Right cardiac atrium (tissue), 5 donors: Measurements from ENCODE around the gene IKZF4. TPM values are rescaled to one million over a fixed set of nuclear protein-coding genes. Genes with fewer than 3 reads are reported as not detected.
"Not testable (repeated sequence)": the region's sequence is repeated elsewhere in the genome, so short reads cannot be mapped to it uniquely, and the experiment has no call there.

ENCODE experiments used
- ATAC-seq, 2 donors: fragments of 200-7000 bp; cut with Tn5 transposase; one replicate each; pipeline versions ENCODE4 v1.8.0 to v1.9.1; 2020; ENCODE audit warnings: moderate library complexity in 2 of 2, mild to moderate bottlenecking in 1 of 2
- DNase-seq, 3 donors: peaks; one replicate each; pipeline ENCODE4 v3.0.0-alpha.2; 2020
- H3K27ac ChIP-seq: one replicate; pipeline ENCODE4 v1.5.1; 2013; ENCODE audit warnings: mild to moderate bottlenecking, low read length, control low read depth, moderate library complexity
- H3K27me3 ChIP-seq: one replicate; pipeline ENCODE4 v1.6.1; 2013; ENCODE audit not compliant: control insufficient read depth, insufficient read depth
- H3K4me1 ChIP-seq: one replicate; pipeline ENCODE4 v1.6.1; 2013; ENCODE audit warnings: low read length; ENCODE audit not compliant: control insufficient read depth, insufficient read depth
- H3K4me3 ChIP-seq: one replicate; pipeline ENCODE4 v1.5.1; 2013; ENCODE audit warnings: low read length, control low read depth
- H3K9me3 ChIP-seq: one replicate; pipeline ENCODE4 v1.6.1; 2013; ENCODE audit warnings: low read length; ENCODE audit not compliant: control insufficient read depth
- WGBS: extraction: QIAGEN DNeasy Blood & Tissue Kit; methylation state at CpG from one replicate; pipeline ENCODE4 v1.1.7; 2013; 5-methylcytosine and 5-hydroxymethylcytosine counted together
- intact Hi-C, 4 donors: fragments of 100-400 bp; cut with DNase I; formaldehyde crosslinking; loops; one replicate each; pipeline versions ENCODE4 v1.11.0 to v1.14.0; 2022 to 2023
- long read RNA-seq, 4 donors: library from polyadenylated mRNA; unstranded; transcript quantifications; one replicate each; pipeline ENCODE4 v2.0.0, GENCODE V29; 2020 to 2021
- polyA plus RNA-seq: library from polyadenylated mRNA; stranded (reverse); fragments of 200-250 nt; gene quantifications from one replicate; pipeline ENCODE4 v1.2.3, GENCODE V29; 2013
- total RNA-seq, 4 donors: library from RNA; stranded (reverse); fragmentation: NEBNext Ultra II Directional; extraction: Animal tissue kit (Norgen Biotek cat#: 25700); gene quantifications; one replicate each; pipeline ENCODE4 v1.2.1, GENCODE V29; 2021
- donor health status: healthy with polysubstance abuse.
- donor health status: DM: no; HTN: yes; CAD: no.
- donor health status: DM: no; HTN: no; CAD: no.
- donor health status: DM: no; HTN: yes; CAD: no; lungs with severe emphysema.
- donor health status: DM: yes; HTN: yes; CAD: no.

Gene IKZF4
- total RNA-seq = 1 to 10 TPM; 5.6 to 8.7 (median 6.5) TPM
- 2.7 TPM for polyA plus RNA-seq
- long read RNA-seq, donor 1, partial matches to known transcripts = 0 of 3 reads
- long read RNA-seq, donor 1, other reads (novel, unspliced or antisense) = 3 of 3 reads
- long read RNA-seq, donor 2, partial matches to known transcripts = 0 of 1 reads
- long read RNA-seq, donor 2, other reads (novel, unspliced or antisense) = 1 of 1 reads
- long read RNA-seq, donor 3, partial matches to known transcripts = 0 of 5 reads
- long read RNA-seq, donor 3, other reads (novel, unspliced or antisense) = 5 of 5 reads
- long read RNA-seq, donor 4 = 0 reads

DNA sequence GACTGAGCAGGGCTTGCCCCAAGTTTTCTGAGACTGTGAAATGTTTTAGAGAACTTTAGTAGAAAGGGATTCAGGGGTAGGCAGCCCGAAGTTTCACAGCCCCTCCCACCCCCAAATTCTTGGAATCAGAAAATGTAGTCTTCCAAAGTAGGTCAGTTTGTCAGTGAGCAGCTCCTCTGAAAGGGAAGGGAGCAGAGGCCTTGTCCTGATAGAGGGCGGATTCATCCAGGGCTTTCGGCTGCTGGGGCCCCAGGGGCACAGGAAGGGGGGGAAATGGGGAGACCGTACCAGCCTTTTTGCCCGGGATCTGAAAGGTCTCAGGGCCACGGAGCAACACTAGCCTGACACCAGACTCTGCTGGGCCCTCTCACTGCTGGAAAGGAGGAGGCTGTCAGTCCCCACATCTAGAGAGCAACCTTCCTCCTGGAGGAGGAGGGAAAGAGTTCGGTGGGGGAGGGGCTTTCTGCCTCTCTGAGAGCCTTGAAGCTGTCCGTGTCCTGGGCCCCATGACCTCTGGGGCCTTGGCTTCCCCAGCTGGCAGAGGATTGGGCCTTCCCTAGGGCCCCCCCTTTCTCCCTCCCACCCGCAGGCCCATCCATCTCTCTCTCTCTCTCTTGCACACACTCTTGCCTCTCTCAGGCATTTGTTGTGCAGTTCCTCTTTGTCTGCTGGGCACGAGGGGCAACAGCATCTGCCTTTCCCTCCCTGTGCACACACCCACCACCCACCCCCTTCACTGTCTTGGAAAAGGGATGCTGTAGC lies at the start of gene IKZF4:
IKZF4 (plus strand) TSS at position 621 of the 762 bp plus-strand sequence. CDS start 451 bp downstream, outside the sequence.
- DNase-seq (peak; percentile 50 to 85 (median 84)), ATAC-seq (peak; percentile 67 to 72)
- 11% methylated on average over 10 of the region's 10 CpGs for WGBS
- Histone ChIP-seq H3K4me3 (no peak within 1 kb of the TSS), H3K27me3 (no peaks in the 10 kb centered on the region), H3K4me1 (peaks cover 9% of the 10 kb centered on the region), H3K27ac (peak within 1 kb of the TSS; percentile 82), H3K9me3 (no peaks in the 10 kb centered on the region)
- intact Hi-C loops = no loop called here

DNA sequence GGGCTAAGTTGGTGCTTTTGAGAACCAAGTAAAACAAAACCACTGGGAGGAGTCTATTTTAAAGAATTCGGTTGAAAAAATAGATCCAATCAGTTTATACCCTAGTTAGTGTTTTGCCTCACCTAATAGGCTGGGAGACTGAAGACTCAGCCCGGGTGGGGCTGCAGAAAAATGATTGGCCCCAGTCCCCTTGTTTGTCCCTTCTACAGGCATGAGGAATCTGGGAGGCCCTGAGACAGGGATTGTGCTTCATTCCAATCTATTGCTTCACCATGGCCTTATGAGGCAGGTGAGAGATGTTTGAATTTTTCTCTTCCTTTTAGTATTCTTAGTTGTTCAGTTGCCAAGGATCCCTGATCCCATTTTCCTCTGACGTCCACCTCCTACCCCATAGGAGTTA lies 48.8 kb upstream of the IKZF4 start:
- DNase-seq = no peak
- intact Hi-C loops = no loop called here
- H3K4me3 ChIP-seq = peak overlapping the region; percentile 87
- 56% methylated on average over 3 of the region's 3 CpGs for WGBS
- H3K27me3 ChIP-seq = no peaks in the 10 kb centered on the region
- peaks cover 2% of the 10 kb centered on the region for H3K4me1 ChIP-seq
- no peak for ATAC-seq
- no peaks in the 10 kb centered on the region for H3K9me3 ChIP-seq
- H3K27ac ChIP-seq = peak overlapping the region; percentile 23

DNA sequence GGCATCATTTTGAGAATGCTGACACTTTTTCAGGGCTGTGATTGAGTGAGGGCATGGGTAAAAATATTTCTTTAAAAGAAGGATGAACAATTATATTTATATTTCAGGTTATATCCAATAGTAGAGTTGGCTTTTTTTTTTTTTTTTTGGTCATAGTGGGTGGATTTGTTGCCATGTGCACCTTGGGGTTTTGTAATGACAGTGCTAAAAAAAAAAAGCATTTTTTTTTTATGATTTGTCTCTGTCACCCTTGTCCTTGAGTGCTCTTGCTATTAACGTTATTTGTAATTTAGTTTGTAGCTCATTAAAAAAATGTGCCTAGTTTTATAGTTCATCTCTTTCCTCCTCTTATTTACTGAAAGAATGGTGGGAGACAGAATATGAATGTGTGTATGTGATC lies 48.4 kb upstream of the IKZF4 start:
- DNase-seq (no peak), ATAC-seq (no peak)
- Histone ChIP-seq H3K27ac (peak overlapping the region; percentile 98), H3K27me3 (no peaks in the 10 kb centered on the region), H3K4me1 (no peaks in the 10 kb centered on the region), H3K4me3 (peak overlapping the region; percentile 87), H3K9me3 (no peaks in the 10 kb centered on the region)
- WGBS = 33% methylated on average over 1 of the region's 1 CpG
- intact Hi-C loops = no loop called here

DNA sequence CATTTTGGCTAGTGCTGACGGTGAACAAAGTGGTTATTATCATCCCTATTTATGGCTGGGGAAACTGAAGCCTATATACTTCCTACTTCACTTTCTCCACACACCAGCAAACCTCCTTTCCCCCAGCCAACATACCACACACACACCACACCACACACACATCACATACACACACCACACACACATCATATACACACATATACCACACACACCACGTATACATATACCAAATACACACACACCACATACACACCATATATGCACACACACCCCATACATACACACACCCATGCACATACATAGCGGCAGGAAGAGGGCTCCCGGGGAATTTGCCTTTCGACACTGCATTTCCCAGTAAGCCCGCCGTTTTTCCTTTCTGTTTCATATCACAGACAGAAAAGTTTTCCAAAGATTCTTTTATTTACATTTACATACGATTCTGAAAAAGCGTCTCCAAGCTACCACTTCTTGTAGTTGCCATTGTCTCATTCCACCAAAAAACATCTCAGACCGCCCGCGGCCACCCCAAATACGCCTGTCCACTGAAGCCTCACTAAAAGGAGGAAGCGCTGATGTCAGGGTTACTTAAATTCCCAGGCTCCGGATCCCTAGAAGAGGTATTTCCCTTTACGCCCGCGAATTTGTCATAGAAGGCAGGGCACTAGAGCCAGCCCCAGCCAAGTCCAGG lies 47.8 kb upstream of the IKZF4 start:
- peak in 1 of 2 donors; percentile 5 for ATAC-seq
- H3K27me3 ChIP-seq = no peaks in the 10 kb centered on the region
- H3K9me3 ChIP-seq = no peaks in the 10 kb centered on the region
- peak overlapping the region; percentile 98 for H3K27ac ChIP-seq
- intact Hi-C loops = no loop called here
- DNase-seq = no peak
- under 1% methylated on average over 18 of the region's 18 CpGs for WGBS
- H3K4me1 ChIP-seq = no peaks in the 10 kb centered on the region
- H3K4me3 ChIP-seq = peak overlapping the region; percentile 87

DNA sequence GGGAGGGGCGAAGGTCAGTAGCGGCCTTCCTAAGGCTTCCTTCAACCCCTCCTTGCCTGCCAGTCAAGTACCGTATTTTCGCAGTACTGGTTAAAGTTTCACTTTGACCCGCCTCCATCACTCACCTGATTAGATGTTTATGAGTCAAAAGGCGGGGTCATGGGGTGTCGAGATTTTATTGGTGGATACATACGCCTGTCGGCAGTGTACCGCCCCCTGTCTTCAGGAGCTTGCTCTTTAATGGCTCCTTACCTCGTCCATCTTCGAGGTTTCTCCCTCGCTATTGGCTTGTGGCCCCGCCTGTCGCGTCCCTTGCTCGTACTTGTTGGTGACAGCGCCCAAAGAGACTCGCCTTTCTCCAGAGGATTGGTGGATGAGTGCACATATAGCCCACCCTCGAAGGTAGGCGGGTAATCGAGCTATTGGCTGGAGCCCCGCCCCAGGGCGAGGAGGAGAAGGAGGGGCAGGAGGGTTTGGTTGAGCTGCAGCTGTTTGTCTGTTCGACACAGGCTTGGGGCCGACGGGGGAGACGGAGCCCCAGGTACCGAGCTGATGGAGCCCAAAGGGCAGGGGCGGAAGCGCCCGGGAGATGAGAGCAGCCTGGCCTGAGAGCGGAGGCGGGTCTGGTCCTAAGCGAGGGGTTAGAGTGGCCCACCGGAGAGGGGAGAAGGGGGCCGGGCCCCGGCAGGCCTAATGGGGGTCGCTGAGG lies 47.1 kb upstream of the IKZF4 start, which contains the start of gene RAB5B:
RAB5B (plus strand) TSS at position 480 of the 709 bp plus-strand sequence. CDS start 12,883 bp downstream, outside the sequence.
- DNase-seq (peak; percentile 99 to 100 (median 100)), ATAC-seq (peak; percentile 96)
- H3K4me3 ChIP-seq = peak within 1 kb of the TSS; percentile 93
- intact Hi-C loops = no loop called here
- no peaks in the 10 kb centered on the region for H3K4me1 ChIP-seq
- no peaks in the 10 kb centered on the region for H3K27me3 ChIP-seq
- peak within 1 kb of the TSS; percentile 98 for H3K27ac ChIP-seq
- no peaks in the 10 kb centered on the region for H3K9me3 ChIP-seq
- under 1% methylated on average over 39 of the region's 39 CpGs for WGBS

DNA sequence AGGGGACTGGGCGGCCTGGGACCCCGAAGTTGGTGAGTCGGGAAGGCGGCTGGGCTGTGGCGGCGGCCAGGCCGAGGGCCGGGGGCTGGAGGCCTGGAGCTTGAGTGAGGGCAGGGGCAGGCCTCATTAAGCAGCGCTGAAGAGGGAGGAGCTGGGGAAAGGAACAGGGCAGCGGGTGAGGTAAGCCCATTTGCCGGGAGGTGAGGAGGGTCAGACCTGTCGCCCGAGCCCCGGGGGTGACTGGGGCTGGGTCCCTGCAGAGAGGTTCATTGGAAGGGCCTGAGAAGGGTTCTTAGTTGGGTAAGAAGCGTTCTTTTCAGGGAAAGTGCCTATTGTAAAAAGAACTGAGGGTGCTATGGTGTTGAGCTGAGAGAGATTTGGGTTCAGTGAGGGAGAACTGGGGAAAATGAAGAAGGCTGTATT lies 46.5 kb upstream of the IKZF4 start:
- WGBS = 0% methylated on average over 15 of the region's 15 CpGs
- DNase-seq = no peak
- intact Hi-C loops = no loop called here

DNA sequence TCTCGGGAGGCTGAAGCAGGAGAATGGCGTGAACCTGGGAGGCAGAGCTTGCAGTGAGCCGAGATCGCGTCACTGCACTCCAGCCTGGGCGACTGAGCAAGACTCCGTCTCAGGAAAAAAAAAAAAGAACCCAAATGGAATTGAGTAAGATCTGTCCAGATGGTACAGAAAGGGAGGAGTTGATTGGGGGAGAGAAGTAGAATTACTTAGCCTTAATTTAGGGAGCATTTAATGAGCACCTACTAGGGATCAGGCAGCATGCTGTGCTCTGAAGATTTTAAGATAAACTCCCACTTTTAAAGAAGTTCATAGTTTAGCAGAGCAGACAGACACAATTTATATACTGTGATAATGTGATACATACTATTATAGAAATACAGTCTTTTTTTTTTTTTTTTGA lies 42.5 kb upstream of the IKZF4 start:
- no peak overlapping the region for H3K27ac ChIP-seq
- H3K4me3 ChIP-seq = no peak overlapping the region
- no peak for ATAC-seq
- 87% methylated on average over 7 of the region's 7 CpGs for WGBS
- no peaks in the 10 kb centered on the region for H3K9me3 ChIP-seq
- intact Hi-C loops = no loop called here
- DNase-seq = no peak
- no peaks in the 10 kb centered on the region for H3K4me1 ChIP-seq
- no peaks in the 10 kb centered on the region for H3K27me3 ChIP-seq

More for the DNA sequence above, 46.5 kb upstream of the IKZF4 start:
- no peaks in the 10 kb centered on the region for H3K27me3 ChIP-seq
- no peaks in the 10 kb centered on the region for H3K4me1 ChIP-seq
- no peaks in the 10 kb centered on the region for H3K9me3 ChIP-seq
- H3K27ac ChIP-seq = peak overlapping the region; percentile 91
- peak overlapping the region; percentile 93 for H3K4me3 ChIP-seq
- peak; percentile 47 to 55 for ATAC-seq

DNA sequence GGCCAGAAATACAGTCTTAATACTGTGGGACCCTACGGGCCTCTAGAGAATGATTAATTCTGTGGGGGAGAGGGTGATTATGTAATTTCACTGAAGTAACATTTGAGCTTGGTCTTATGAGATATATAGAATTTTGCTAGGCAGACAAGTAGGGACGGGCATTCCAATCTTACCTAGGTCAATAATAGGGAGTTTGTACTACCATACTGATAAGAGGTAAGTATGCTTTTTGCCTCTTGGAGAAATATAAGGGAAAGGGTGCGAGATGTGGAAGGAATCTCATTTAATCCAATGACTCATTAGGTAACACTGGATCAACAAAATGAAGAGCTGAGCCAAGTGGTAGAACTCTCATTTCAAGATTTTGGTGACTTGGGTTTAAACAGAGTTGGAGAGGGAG lies 41.8 kb upstream of the IKZF4 start:
- Histone ChIP-seq H3K9me3 (no peaks in the 10 kb centered on the region), H3K4me1 (peaks cover 2% of the 10 kb centered on the region)

DNA sequence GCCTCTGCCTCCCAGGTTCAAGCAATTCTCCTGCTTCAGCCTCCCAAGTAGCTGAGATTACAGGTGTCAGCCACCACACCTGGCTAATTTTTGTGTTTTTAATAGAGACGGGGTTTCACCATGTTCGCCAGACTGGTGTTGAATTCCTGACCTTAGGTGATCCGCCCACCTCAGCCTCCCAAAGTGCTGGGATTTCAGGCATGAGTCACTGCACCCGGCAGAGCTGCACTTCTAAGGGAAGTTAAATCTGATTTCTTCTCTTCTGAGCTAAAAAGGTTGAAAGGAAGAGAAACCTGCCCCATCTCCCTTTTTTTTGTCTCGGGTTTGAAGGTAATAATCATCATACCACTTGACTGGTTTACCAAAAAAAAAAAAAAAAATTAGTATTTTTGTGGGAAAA lies 39.0 kb upstream of the IKZF4 start:
- H3K4me3 ChIP-seq, H3K9me3 ChIP-seq, H3K27ac ChIP-seq, DNase-seq, intact Hi-C loops, ATAC-seq, H3K4me1 ChIP-seq, H3K27me3 ChIP-seq: not testable (repeated sequence)
- 79% methylated on average over 5 of the region's 5 CpGs for WGBS

More for the DNA sequence above, 41.8 kb upstream of the IKZF4 start:
- DNase-seq = no peak
- no peak overlapping the region for H3K27ac ChIP-seq
- WGBS = 90% methylated on average over 3 of the region's 3 CpGs
- intact Hi-C loops = no loop called here
- no peak for ATAC-seq
- no peaks in the 10 kb centered on the region for H3K27me3 ChIP-seq
- no peak overlapping the region for H3K4me3 ChIP-seq

DNA sequence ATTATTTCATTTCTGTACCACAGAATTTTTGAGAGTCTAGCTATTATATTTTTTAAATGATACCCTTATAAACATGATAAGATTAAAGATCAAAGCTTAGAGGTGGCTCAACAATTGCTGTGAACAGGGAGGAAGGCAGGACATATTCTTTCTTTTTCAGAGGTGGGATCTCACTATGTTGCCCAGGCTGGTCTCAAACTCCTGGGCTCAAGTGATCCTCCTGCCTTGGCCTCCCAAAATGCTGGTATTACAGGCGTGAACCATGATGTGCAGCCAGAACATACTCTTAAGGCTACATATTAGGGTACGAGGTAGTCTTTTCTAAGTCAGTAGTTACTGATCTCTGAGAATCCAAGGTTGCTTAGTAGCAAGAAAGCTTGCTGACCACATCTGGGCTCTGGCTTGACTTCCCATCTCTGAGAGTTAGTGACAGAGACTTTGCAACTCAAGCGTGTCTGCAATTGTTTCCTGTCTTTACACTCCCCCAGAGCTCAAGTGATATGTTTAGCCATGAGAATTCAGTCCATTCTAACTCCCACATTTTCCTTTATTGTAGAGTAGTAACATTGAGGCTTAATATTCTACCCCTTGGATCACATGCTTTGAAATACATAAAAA lies 38.4 kb upstream of the IKZF4 start:
- H3K4me3 ChIP-seq = no peak overlapping the region
- intact Hi-C loops = no loop called here
- DNase-seq (no peak), ATAC-seq (no peak)
- H3K27ac ChIP-seq = no peak overlapping the region
- no peaks in the 10 kb centered on the region for H3K9me3 ChIP-seq
- peaks cover 2% of the 10 kb centered on the region for H3K4me1 ChIP-seq
- H3K27me3 ChIP-seq = no peaks in the 10 kb centered on the region
- WGBS = 54% methylated on average over 3 of the region's 3 CpGs
